Keratinocyte (primary cell): ENCODE data around the gene ANKRD60. TPM values are rescaled to one million over a fixed set of nuclear protein-coding genes. Genes with fewer than 3 reads are reported as not detected.

Experiments
- DNase-seq: peaks from one replicate; pipeline ENCODE4 v3.0.0-alpha.2; 2011; ENCODE audit warnings: low read depth, missing footprints, low spot score
- FAIRE-seq: peaks from 2 replicates; lab custom pipeline; 2011; peaks lifted over from hg19 to GRCh38; lab: Jason Lieb, UNC
- H2AFZ ChIP-seq: 2 replicates; pipeline ENCODE4 v1.6.0; 2012; ENCODE audit warnings: low read length, control low read depth, inconsistent platforms; ENCODE audit not compliant: control insufficient read depth
- H3K27ac ChIP-seq: 2 replicates; pipeline ENCODE4 v1.5.1; 2011; ENCODE audit warnings: low read length; ENCODE audit not compliant: control insufficient read depth, insufficient read depth
- H3K27me3 ChIP-seq: 3 replicates; pipeline ENCODE4 v1.6.0; 2011; ENCODE audit warnings: low read length; ENCODE audit not compliant: control insufficient read depth, insufficient read depth; ENCODE audit errors: extremely low read depth
- H3K36me3 ChIP-seq, 2 experiments: 2 replicates in 1 of 2; 3 replicates in 1 of 2; pipeline ENCODE4 v1.5.1; 2011; ENCODE audit warnings: low read length in 2 of 2, mild to moderate bottlenecking in 1 of 2; ENCODE audit not compliant: control insufficient read depth in 2 of 2, insufficient read depth in 2 of 2; ENCODE audit errors: extremely low read depth in 1 of 2
- H3K4me1 ChIP-seq: 3 replicates; pipeline ENCODE4 v1.5.1; 2011; ENCODE audit warnings: low read length; ENCODE audit not compliant: control insufficient read depth, insufficient read depth; ENCODE audit errors: extremely low read depth
- H3K4me2 ChIP-seq: 3 replicates; pipeline ENCODE4 v1.6.0; 2011; ENCODE audit warnings: low read depth, low read length; ENCODE audit not compliant: control insufficient read depth, insufficient read depth; ENCODE audit errors: extremely low read depth
- H3K4me3 ChIP-seq, 3 experiments: fragments of 200-600 bp in 1 of 3; sonication (generic) in 1 of 3; 2 replicates in 2 of 3; 3 replicates in 1 of 3; pipeline ENCODE4 v1.5.1; 2011 to 2016; ENCODE audit warnings: low read length in 3 of 3, mild to moderate bottlenecking in 3 of 3, control low read depth in 2 of 3, inconsistent platforms in 1 of 3, low read depth in 1 of 3, mixed read lengths in 1 of 3, mixed run types in 1 of 3, moderate library complexity in 1 of 3; ENCODE audit not compliant: control insufficient read depth in 2 of 3, insufficient read depth in 2 of 3; ENCODE audit errors: extremely low read depth in 1 of 3
- H3K79me2 ChIP-seq: 2 replicates; pipeline ENCODE4 v1.6.0; 2012; ENCODE audit warnings: low read length; ENCODE audit not compliant: control insufficient read depth, insufficient read depth
- H3K9ac ChIP-seq: 3 replicates; pipeline ENCODE4 v1.6.0; 2011; ENCODE audit warnings: low read length; ENCODE audit not compliant: control insufficient read depth, insufficient read depth; ENCODE audit errors: extremely low read depth
- H3K9me1 ChIP-seq: 3 replicates; pipeline ENCODE4 v1.6.0; 2011; ENCODE audit warnings: low read length; ENCODE audit not compliant: control insufficient read depth, insufficient read depth; ENCODE audit errors: extremely low read depth
- H3K9me3 ChIP-seq: 2 replicates; pipeline ENCODE4 v1.5.1; 2012; ENCODE audit warnings: low read depth, low read length; ENCODE audit not compliant: control insufficient read depth
- H4K20me1 ChIP-seq: 3 replicates; pipeline ENCODE4 v1.6.0; 2011; ENCODE audit warnings: low read length; ENCODE audit not compliant: control insufficient read depth, insufficient read depth; ENCODE audit errors: extremely low read depth
- EZH2 ChIP-seq: IDR thresholded peaks from one replicate; pipeline ENCODE4 v1.6.1; 2012; ENCODE audit warnings: inconsistent platforms, mild to moderate bottlenecking, low read length, moderate library complexity
- dilution Hi-C: fragments of 300-500 bp; cut with MboI; formaldehyde crosslinking; loops from one replicate; pipeline ENCODE4 v1.7.0; 2020; ENCODE audit warnings: low sequenced_read_pairs; ENCODE audit not compliant: extremely low pct_ligation_motif_present
- polyA plus RNA-seq, 5 experiments: library from polyadenylated mRNA; depleted of rRNA in 3 of 5; stranded (reverse) in 3 of 5; stranded (forward) in 1 of 5; unstranded in 1 of 5; fragments of >200 nt; gene quantifications; 1 replicate in 1 of 5; 2 replicates in 3 of 5; 3 replicates in 1 of 5; pipeline versions ENCODE4 v1.2.1 to v1.2.3, GENCODE V29; 2011 to 2012; ENCODE audit warnings: missing spikeins in 2 of 5, low read depth in 1 of 5, low replicate concordance in 1 of 5
- TF ChIP-seq, protein P1 (sequence below), 3 experiments: IDR thresholded peaks in 1 of 3; conservative IDR thresholded peaks in 1 of 3; optimal IDR thresholded peaks in 1 of 3; 2 replicates in 2 of 3; 3 replicates in 1 of 3; pipeline versions ENCODE3 to v1.5.1; 2011; ENCODE audit warnings: low read length in 3 of 3, mild to moderate bottlenecking in 3 of 3, moderate library complexity in 2 of 3, control low read depth in 1 of 3, inconsistent platforms in 1 of 3; ENCODE audit not compliant: insufficient read depth in 2 of 3; ENCODE audit errors: extremely low read depth in 1 of 3

The ANKRD60 gene
- polyA plus RNA-seq, 1 donor (not counting 4 experiments of a cell fraction or from before 2014, with no cell fraction given): not detected

- no peaks in the 10 kb centered on the region for H3K79me2 ChIP-seq
- no peak for DNase-seq
- TF ChIP-seq EZH2: no peak
- TF ChIP-seq, protein P1, sequence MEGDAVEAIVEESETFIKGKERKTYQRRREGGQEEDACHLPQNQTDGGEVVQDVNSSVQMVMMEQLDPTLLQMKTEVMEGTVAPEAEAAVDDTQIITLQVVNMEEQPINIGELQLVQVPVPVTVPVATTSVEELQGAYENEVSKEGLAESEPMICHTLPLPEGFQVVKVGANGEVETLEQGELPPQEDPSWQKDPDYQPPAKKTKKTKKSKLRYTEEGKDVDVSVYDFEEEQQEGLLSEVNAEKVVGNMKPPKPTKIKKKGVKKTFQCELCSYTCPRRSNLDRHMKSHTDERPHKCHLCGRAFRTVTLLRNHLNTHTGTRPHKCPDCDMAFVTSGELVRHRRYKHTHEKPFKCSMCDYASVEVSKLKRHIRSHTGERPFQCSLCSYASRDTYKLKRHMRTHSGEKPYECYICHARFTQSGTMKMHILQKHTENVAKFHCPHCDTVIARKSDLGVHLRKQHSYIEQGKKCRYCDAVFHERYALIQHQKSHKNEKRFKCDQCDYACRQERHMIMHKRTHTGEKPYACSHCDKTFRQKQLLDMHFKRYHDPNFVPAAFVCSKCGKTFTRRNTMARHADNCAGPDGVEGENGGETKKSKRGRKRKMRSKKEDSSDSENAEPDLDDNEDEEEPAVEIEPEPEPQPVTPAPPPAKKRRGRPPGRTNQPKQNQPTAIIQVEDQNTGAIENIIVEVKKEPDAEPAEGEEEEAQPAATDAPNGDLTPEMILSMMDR (optimal IDR thresholded peaks at IDR 0.05 in 1 of 3, IDR thresholded peaks at IDR 0.05 in 1 of 3, conservative IDR thresholded peaks at IDR 0.05 in 1 of 3; ENCODE audit: extremely low read depth in 1 of 3, insufficient read depth in 2 of 3, low read length in 3 of 3): peak in 2 of 3 experiments; percentile 17 to 35
These were observed 15.3 kb downstream of the ANKRD60 start for GRCh38 chr20:58213121-58213520.

DNA sequence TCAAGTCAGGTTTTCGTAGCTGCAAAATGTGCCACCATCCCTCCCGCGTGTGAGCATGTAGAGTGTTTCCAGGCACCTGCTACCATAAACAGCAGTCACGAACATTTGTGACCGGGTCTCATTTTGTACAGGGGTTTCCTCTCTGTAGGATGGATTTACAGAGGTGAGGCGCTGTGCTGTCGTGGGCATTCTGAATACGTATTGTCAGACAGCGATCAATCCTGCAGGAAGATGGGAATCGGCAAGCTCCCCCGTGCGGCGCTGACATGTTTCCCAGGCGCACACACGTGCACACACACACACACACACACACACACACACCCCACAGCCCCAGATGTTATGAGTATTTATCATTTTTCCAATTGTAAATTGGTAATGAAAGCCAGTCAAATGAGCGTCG is 15.8 kb downstream of the ANKRD60 start:
- no peak for FAIRE-seq
- H3K27me3 ChIP-seq: peaks cover 60% of the 10 kb centered on the region
- no peaks in the 10 kb centered on the region for H3K36me3 ChIP-seq
- H3K9me3 ChIP-seq: no peaks in the 10 kb centered on the region
- no peak overlapping the region for H3K9ac ChIP-seq
- H3K27ac ChIP-seq: no peak overlapping the region
- dilution Hi-C loops: no loop called here
- no peaks in the 10 kb centered on the region for H3K9me1 ChIP-seq
- no peak for DNase-seq
- no peak overlapping the region for H3K4me2 ChIP-seq
- no peak overlapping the region for H2AFZ ChIP-seq
- TF ChIP-seq EZH2: no peak
- TF ChIP-seq, protein P1 (optimal IDR thresholded peaks at IDR 0.05 in 1 of 3, IDR thresholded peaks at IDR 0.05 in 1 of 3, conservative IDR thresholded peaks at IDR 0.05 in 1 of 3; ENCODE audit: extremely low read depth in 1 of 3, insufficient read depth in 2 of 3, low read length in 3 of 3): no peak
- no peaks in the 10 kb centered on the region for H4K20me1 ChIP-seq
- no peaks in the 10 kb centered on the region for H3K4me1 ChIP-seq
- H3K79me2 ChIP-seq: no peaks in the 10 kb centered on the region
- H3K4me3 ChIP-seq: no peak overlapping the region

More at GRCh38 chr20:58213121-58213520, 15.3 kb downstream of the ANKRD60 start:
- H3K4me3 ChIP-seq: no peak overlapping the region
- no peak for FAIRE-seq
- no peaks in the 10 kb centered on the region for H3K9me3 ChIP-seq
- H4K20me1 ChIP-seq: no peaks in the 10 kb centered on the region
- H3K4me1 ChIP-seq: no peaks in the 10 kb centered on the region
- dilution Hi-C loops: no loop called here
- H3K27me3 ChIP-seq: peaks cover 65% of the 10 kb centered on the region
- H2AFZ ChIP-seq: no peak overlapping the region
- no peak overlapping the region for H3K9ac ChIP-seq
- no peaks in the 10 kb centered on the region for H3K36me3 ChIP-seq
- no peak overlapping the region for H3K4me2 ChIP-seq
- H3K27ac ChIP-seq: no peak overlapping the region
- H3K9me1 ChIP-seq: no peaks in the 10 kb centered on the region
